ENCODE data around the gene TMC4.

TMC4 gene

GRCh38 chr19:54115109-54116063, 57.6 kb downstream of the TMC4 start, which contains the start of the genes PRPF31 and TFPT:
Gene PRPF31 (plus strand): TSS chr19:54115754. CDS start chr19:54118279, 2,525 bp downstream.
Gene TFPT (minus strand): TSS chr19:54115657. CDS start chr19:54115269, 388 bp downstream.
- intact Hi-C loops (cut with DNase I) = loop anchor here (1.0 kb wide), 1 partner anchor 13 kb away; the partner anchor contains the start of gene NDUFA3
- peak; percentile 90 to 99 (median 96) for DNase-seq

DNA sequence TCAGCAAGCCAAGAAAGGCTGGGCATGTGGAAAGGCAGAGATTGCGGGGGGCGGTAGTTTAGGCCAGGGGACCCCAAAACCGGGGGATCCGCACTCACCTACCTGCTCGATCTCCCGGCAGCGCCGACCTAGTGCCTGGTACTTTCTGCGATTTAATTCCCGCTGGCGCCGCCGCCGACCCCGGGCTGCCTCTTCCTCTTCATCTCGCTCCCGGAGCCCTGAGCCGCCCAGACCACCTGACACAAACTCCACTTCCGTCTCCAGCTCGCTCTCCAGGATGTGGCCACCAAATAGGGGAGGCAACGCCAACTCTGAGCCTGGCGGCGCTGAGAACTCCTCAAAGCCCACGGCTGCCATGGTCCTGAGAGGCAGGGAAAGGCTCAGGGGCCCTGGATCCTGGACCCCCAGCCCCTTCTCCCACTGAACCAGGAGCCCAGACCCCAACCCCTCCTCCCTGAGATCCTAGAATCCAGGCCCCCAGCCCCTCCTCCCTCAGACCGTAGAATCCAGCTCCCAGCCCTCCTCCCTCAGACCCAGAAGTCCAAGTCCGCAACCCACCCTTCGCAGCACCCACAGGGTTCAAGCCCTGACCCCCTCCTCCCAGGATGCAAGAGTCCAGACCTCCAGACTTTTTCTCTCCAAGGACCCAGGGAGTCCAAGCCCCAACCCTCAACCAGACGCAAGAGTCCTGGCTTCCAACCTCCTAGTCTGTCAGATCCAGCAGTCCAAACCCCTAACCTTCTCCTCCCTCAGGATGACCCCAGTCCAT, 58.4 kb downstream of the TMC4 start:
- intact Hi-C loops (cut with DNase I) = loop anchor here (1.0 kb wide), 1 partner anchor 12 kb away; the partner anchor contains the start of gene NDUFA3
- peak in 40 of 42 donors; percentile 20 to 76 (median 52) for DNase-seq
